B cell (primary cell): Measurements from ENCODE around the gene MCCD1. TPM values are rescaled to one million over a fixed set of nuclear protein-coding genes. Genes with fewer than 3 reads are reported as not detected.

Source experiments
- ATAC-seq: fragments of 200-7000 bp; cut with Tn5 transposase; one replicate; pipeline ENCODE4 v1.10.0; 2021; ENCODE audit warnings: low read depth, mild to moderate bottlenecking, moderate number of reproducible peaks, moderate library complexity
- CTCF ChIA-PET: fragments of 350-600 bp; sonication (Branson Sonifier 250); formaldehyde crosslinking; loops from one replicate; lab custom pipeline; 2021; ENCODE audit warnings: antibody characterized with exemption, inconsistent platforms; lab: Charles Lee
- POLR2A ChIA-PET: fragments of 350-600 bp; sonication (Branson Sonifier 250); formaldehyde crosslinking; loops from one replicate; lab custom pipeline; 2021; ENCODE audit warnings: antibody characterized with exemption; lab: Charles Lee
- DNase-seq: peaks from one replicate; pipeline ENCODE4 v3.0.0; 2013
- H2AFZ ChIP-seq: 2 replicates; pipeline ENCODE4 v1.6.1; 2012; ENCODE audit warnings: mild to moderate bottlenecking, low read depth, low read length; ENCODE audit not compliant: insufficient read depth, poor library complexity, severe bottlenecking
- H3K27ac ChIP-seq, 2 donors: 1 replicate in 1 of 2; 2 replicates in 1 of 2; pipeline ENCODE4 v1.5.1; 2012 to 2013; ENCODE audit warnings: low read length in 2 of 2, mild to moderate bottlenecking in 2 of 2, moderate library complexity in 1 of 2
- H3K27me3 ChIP-seq, 4 experiments: fragments of 200-600 bp in 1 of 4; sonication (generic) in 1 of 4; replicated peaks in 1 of 4; 1 replicate in 2 of 4; 2 replicates in 2 of 4; pipeline versions ENCODE4 v1.6.1 to v1.7.0; 2013 to 2016; ENCODE audit warnings: low read length in 3 of 4, mild to moderate bottlenecking in 2 of 4, mixed read lengths in 1 of 4, moderate library complexity in 1 of 4; ENCODE audit not compliant: insufficient read depth in 4 of 4, control insufficient read depth in 3 of 4; ENCODE audit errors: control extremely low read depth in 1 of 4
- H3K36me3 ChIP-seq, 2 experiments: replicated peaks in 1 of 2; 1 replicate in 1 of 2; 2 replicates in 1 of 2; pipeline versions ENCODE4 v1.6.1 to v1.7.1; 2013; ENCODE audit warnings: low read length in 1 of 2; ENCODE audit not compliant: insufficient read depth in 2 of 2, control insufficient read depth in 1 of 2; ENCODE audit errors: control extremely low read depth in 1 of 2, extremely low read depth in 1 of 2
- H3K4me1 ChIP-seq, 2 donors: fragments of 200-600 bp in 1 of 2; sonication (generic) in 1 of 2; 1 replicate in 1 of 2; 2 replicates in 1 of 2; pipeline versions ENCODE4 v1.5.1 to v1.6.1; 2013 to 2017; ENCODE audit warnings: low read length in 2 of 2; ENCODE audit not compliant: control insufficient read depth in 2 of 2, insufficient read depth in 2 of 2
- H3K4me2 ChIP-seq: replicated peaks from 2 replicates; pipeline ENCODE3; 2012; ENCODE audit warnings: mild to moderate bottlenecking, low read depth, low read length; ENCODE audit not compliant: poor library complexity, severe bottlenecking
- H3K4me3 ChIP-seq, 5 experiments: fragments of 200-600 bp in 1 of 5; sonication (generic) in 1 of 5; 1 replicate in 3 of 5; 2 replicates in 2 of 5; pipeline versions ENCODE4 v1.5.1 to v1.7.0; 2011 to 2016; ENCODE audit warnings: low read length in 4 of 5, mild to moderate bottlenecking in 4 of 5, low read depth in 2 of 5, control low read depth in 1 of 5, moderate library complexity in 1 of 5; ENCODE audit not compliant: insufficient read depth in 1 of 5; ENCODE audit errors: control extremely low read depth in 1 of 5, extremely low read depth in 1 of 5
- H3K79me2 ChIP-seq: fragments of 200-600 bp; sonication (generic); one replicate; pipeline ENCODE4 v1.6.0; 2016; ENCODE audit warnings: low read length; ENCODE audit not compliant: control insufficient read depth, insufficient read depth
- H3K9ac ChIP-seq: fragments of 200-600 bp; sonication (generic); 2 replicates; pipeline ENCODE4 v1.6.1; 2017; ENCODE audit warnings: mild to moderate bottlenecking, low read length, moderate library complexity
- H3K9me3 ChIP-seq, 3 donors: one replicate each; pipeline versions ENCODE4 v1.6.1 to v1.7.1; 2013; ENCODE audit warnings: low read length in 2 of 3; ENCODE audit not compliant: control insufficient read depth in 2 of 3, insufficient read depth in 1 of 3; ENCODE audit errors: control extremely low read depth in 1 of 3
- H4K20me1 ChIP-seq: 2 replicates; pipeline ENCODE4 v1.6.0; 2012; ENCODE audit warnings: mild to moderate bottlenecking, low read length; ENCODE audit not compliant: insufficient read depth, control insufficient read depth, poor library complexity, severe bottlenecking
- H3K27ac Mint-ChIP-seq: one replicate; pipeline ENCODE4 v1.8.0; 2021; ENCODE audit warnings: mixed read lengths
- H3K27me3 Mint-ChIP-seq: one replicate; pipeline ENCODE4 v1.8.0; 2021; ENCODE audit warnings: mixed read lengths
- H3K4me1 Mint-ChIP-seq: one replicate; pipeline ENCODE4 v1.8.0; 2021; ENCODE audit warnings: mixed read lengths
- H3K4me3 Mint-ChIP-seq: one replicate; pipeline ENCODE4 v1.8.0; 2021; ENCODE audit warnings: mixed read lengths
- H3K9me3 Mint-ChIP-seq: one replicate; pipeline ENCODE4 v1.8.0; 2022; ENCODE audit warnings: mixed read lengths; ENCODE audit not compliant: insufficient read depth
- CTCF ChIP-seq: fragments of 200-600 bp; IDR thresholded peaks from one replicate; pipeline ENCODE4 v1.8.0; 2022; ENCODE audit warnings: antibody characterized with exemption, mild to moderate bottlenecking
- EZH2 ChIP-seq: IDR thresholded peaks from 2 replicates; pipeline ENCODE4 v1.6.1; 2012; ENCODE audit warnings: borderline replicate concordance, low read depth, mild to moderate bottlenecking, moderate library complexity, low read length; ENCODE audit not compliant: insufficient read depth, poor library complexity, severe bottlenecking
- WGBS: methylation state at CpG from one replicate; pipeline ENCODE4 v1.1.5; 2013; ENCODE audit warnings: missing lambda C conversion rate; ENCODE audit not compliant: insufficient coverage; 5-methylcytosine and 5-hydroxymethylcytosine counted together
- intact Hi-C: fragments of 100-400 bp; cut with micrococcal nuclease; formaldehyde crosslinking; loops from one replicate; pipeline ENCODE4 v1.10.0; 2022
- polyA plus RNA-seq: library from polyadenylated mRNA; depleted of rRNA; stranded (reverse); fragments of >200 nt; gene quantifications from 2 replicates; pipeline ENCODE4 v1.2.3, GENCODE V29; 2012
- total RNA-seq, 2 donors: library from RNA; stranded (reverse); fragments of 120-200 nt in 1 of 2; gene quantifications; 1 replicate in 1 of 2; 2 replicates in 1 of 2; pipeline versions ENCODE4 v1.2.3 to v1.2.4, GENCODE V29; 2013 to 2022

MCCD1 gene
- total and polyA plus RNA-seq, 2 donors (not counting 1 experiment from before 2014, with no cell fraction given): not detected

GRCh38 chr6:31558318-31558625 lies 29.5 kb downstream of the MCCD1 start:
- intact Hi-C loops: loop anchor here (2.0 kb wide), 1 partner anchor 23 kb away; no protein-coding TSS in a partner anchor
- Histone ChIP-seq H2AFZ (no peak overlapping the region), H3K4me2 (peak overlapping the region; percentile 92)

More at GRCh38 chr6:31558318-31558625, 29.5 kb downstream of the MCCD1 start:
- Histone ChIP-seq H3K9me3 (no peaks in the 10 kb centered on the region), H4K20me1 (peaks cover 20% of the 10 kb centered on the region), H3K36me3 (peaks cover 0 to 3% of the 10 kb centered on the region in 2 experiments), H3K9ac (peak overlapping the region; percentile 54), H3K27me3 (no peaks in the 10 kb centered on the region), H3K27ac (peak overlapping the region; percentile 80 to 87), H3K4me3 (peak overlapping the region in 4 of 5 experiments; percentile 32 to 61 (median 42)), H3K4me1 (peaks cover 74 to 75% of the 10 kb centered on the region in 2 donors), H3K79me2 (peaks cover 55% of the 10 kb centered on the region)
- 44% methylated on average over 8 of the region's 8 CpGs for whole genome bisulfite sequencing
- Mint-ChIP-seq H3K4me1 (peaks cover 77% of the 10 kb centered on the region), H3K27ac (peak overlapping the region; percentile 94), H3K4me3 (peak overlapping the region; percentile 92), H3K27me3 (no peaks in the 10 kb centered on the region), H3K9me3 (no peaks in the 10 kb centered on the region)
- POLR2A ChIA-PET: interaction anchor here (0.6 to 42.6 kb wide), 4 partner anchors 16 to 1515 kb away, joined by 3 to 1450 read pairs (median 4); partner anchors contain the start of genes DDX39B, HLA-DPA1, LST1 and LTA
- TF ChIP-seq EZH2 (no peak), CTCF (no peak)
- CTCF ChIA-PET: interaction anchor here (1.2 to 29.4 kb wide), 4 partner anchors 8 to 169 kb away, joined by 4 to 2241 read pairs (median 28); partner anchors contain the start of genes LST1, LTB, NCR3 and TNF
- ATAC-seq (no peak), DNase-seq (no peak)
